PFSK-1 (cell line): ENCODE measurements around the gene PNPLA5.

ENCODE experiments used
- FOXP2 ChIP-seq: optimal IDR thresholded peaks from 2 replicates; pipeline ENCODE3; 2011; ENCODE audit warnings: borderline replicate concordance, control low read depth, inconsistent platforms; ENCODE audit not compliant: insufficient read depth; ENCODE audit errors: extremely low read length, extremely low read depth
- POLR2AphosphoS5 ChIP-seq: IDR thresholded peaks from 2 replicates; pipeline ENCODE4 v1.6.1; 2012; ENCODE audit warnings: low read depth, mild to moderate bottlenecking, control low read depth, low read length, moderate library complexity
- REST ChIP-seq, 2 experiments: IDR thresholded peaks; 2 replicates each; pipeline versions ENCODE4 v1.6.1 to v1.8.0; 2011 to 2012; ENCODE audit warnings: low read depth in 2 of 2, low read length in 2 of 2, control low read depth in 1 of 2, inconsistent platforms in 1 of 2, mild to moderate bottlenecking in 1 of 2, moderate library complexity in 1 of 2; ENCODE audit not compliant: insufficient read depth in 1 of 2
- SIN3A ChIP-seq: IDR thresholded peaks from 2 replicates; pipeline ENCODE4 v1.6.1; 2012; ENCODE audit warnings: mild to moderate bottlenecking, low read length, moderate library complexity, borderline replicate concordance; ENCODE audit not compliant: insufficient read depth
- TAF1 ChIP-seq: IDR thresholded peaks from 2 replicates; pipeline ENCODE4 v1.6.1; 2012; ENCODE audit warnings: low read length, control low read depth, borderline replicate concordance; ENCODE audit not compliant: insufficient read depth

PNPLA5 gene

GRCh38 chr22:43847376-43848289, 44.2 kb downstream of the PNPLA5 start:
- TF ChIP-seq REST (IDR thresholded peaks at IDR 0.05; ENCODE audit: insufficient read depth in 1 of 2, low read depth in 2 of 2, low read length in 2 of 2) (no peak), SIN3A (no peak), POLR2AphosphoS5 (no peak), TAF1 (no peak), FOXP2 (no peak)

DNA sequence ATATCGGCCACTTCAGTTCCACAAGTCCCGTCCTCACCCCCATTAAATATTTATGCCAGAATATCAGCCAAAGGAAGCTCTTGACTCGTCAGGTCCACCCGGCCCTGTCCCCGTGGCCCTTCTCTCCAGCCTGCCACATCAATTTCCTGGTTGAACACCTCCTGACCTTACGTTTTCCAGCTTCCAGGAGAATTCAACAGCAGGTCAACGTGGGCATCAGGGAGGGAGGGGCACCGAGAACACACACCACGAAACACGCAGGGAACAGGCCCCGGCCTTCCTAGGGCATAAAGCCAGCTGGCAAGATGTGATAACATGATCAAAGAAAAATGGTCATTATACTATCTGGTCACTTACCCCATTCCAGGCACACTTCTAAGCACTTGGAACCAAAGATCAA, 44.8 kb downstream of the PNPLA5 start:
- no peak for TF ChIP-seq FOXP2
- TF ChIP-seq REST (IDR thresholded peaks at IDR 0.05; ENCODE audit: insufficient read depth in 1 of 2, low read depth in 2 of 2, low read length in 2 of 2): no peak
- TF ChIP-seq SIN3A: no peak
- no peak for TF ChIP-seq TAF1
- no peak for TF ChIP-seq POLR2AphosphoS5

DNA sequence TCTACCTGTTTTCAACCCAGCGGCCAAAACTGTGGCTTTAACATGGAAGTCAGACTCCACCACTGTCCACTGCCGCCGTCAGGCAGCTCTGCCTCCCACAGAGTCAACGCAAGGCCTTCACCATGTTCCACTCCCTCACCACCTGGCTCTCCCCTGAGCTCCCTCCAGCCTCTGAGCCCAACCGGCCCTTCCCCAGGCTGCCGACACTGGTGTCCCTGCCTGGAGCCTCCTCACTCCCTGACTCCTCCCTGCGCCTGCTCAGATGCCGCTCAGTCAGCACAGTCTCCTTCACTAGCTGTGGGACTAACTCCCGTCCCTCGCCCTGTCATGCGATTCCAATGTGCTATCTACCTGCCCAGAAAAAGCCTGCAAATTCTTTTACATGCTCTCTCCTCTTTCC, 45.8 kb downstream of the PNPLA5 start:
- TF ChIP-seq FOXP2 (no peak), TAF1 (no peak), SIN3A (no peak), POLR2AphosphoS5 (no peak), REST (IDR thresholded peaks at IDR 0.05; ENCODE audit: insufficient read depth in 1 of 2, low read depth in 2 of 2, low read length in 2 of 2) (no peak)

DNA sequence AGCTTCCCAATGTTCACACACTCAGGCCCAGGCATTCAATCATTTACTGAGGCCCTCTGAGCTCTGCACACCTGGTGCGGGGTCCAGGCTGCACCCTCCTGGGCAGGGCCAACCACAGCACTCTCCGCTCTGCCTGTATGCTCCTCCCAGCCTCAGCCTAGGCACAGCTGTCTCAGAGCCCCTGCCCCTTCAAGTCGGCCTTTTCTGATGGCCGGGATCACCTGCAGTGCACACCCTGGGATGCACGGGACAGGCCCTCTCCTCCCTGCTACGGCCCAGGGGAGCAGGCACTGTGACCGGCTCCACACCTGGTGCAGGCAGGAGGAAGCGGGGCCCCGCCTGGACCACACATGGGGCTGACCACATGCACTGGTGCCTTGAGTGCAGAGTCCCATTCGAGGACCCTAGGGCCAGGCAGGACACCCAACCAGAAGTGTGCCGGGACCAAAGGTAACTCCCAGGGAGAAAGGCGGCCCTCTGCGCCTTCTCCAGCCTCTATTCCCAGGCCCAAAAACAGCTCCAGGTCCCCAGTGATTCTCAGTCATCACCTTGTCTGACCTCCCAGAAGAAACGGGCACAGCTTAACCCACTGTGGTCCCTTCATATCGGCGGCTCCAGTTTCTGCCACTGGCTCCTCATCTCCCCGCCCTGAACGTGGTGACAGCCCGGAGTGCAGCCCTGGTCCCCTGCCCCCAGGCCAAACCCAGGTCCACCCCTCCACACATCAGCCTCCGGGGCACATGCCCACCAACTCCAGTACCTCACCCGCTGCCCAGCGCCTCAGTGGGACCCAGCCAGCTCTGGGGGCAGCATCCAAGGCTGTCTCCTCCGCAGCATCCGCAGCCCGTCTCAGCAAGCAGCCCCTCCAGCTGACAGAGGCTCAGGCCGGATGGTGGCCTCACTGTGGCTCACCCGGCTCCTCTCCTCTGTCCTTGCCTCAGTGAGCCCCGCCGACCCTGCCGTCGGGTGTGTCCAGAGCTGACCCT, 47.0 kb downstream of the PNPLA5 start:
- no peak for TF ChIP-seq TAF1
- TF ChIP-seq REST (IDR thresholded peaks at IDR 0.05; ENCODE audit: insufficient read depth in 1 of 2, low read depth in 2 of 2, low read length in 2 of 2): no peak
- no peak for TF ChIP-seq FOXP2
- TF ChIP-seq SIN3A: no peak
- TF ChIP-seq POLR2AphosphoS5: no peak
